CD14-positive monocyte (primary cell): ENCODE results near the gene CHKB. TPM values are rescaled to one million over a fixed set of nuclear protein-coding genes. Genes with fewer than 3 reads are reported as not detected.

ENCODE experiments used
- DNase-seq, 3 donors: peaks; one replicate each; pipeline ENCODE4 v3.0.0-alpha.2; 2011 to 2022
- H2AFZ ChIP-seq: 2 replicates; pipeline ENCODE4 v1.6.0; 2012; ENCODE audit warnings: mild to moderate bottlenecking, low read depth, low read length, inconsistent platforms; ENCODE audit not compliant: insufficient read depth, poor library complexity, severe bottlenecking
- H3K27ac ChIP-seq, 2 donors: 1 replicate in 1 of 2; 2 replicates in 1 of 2; pipeline ENCODE4 v1.5.1; 2012 to 2013; ENCODE audit warnings: low read length in 2 of 2, control low read depth in 1 of 2, inconsistent platforms in 1 of 2, low read depth in 1 of 2, mild to moderate bottlenecking in 1 of 2
- H3K27me3 ChIP-seq, 2 donors: one replicate each; pipeline versions ENCODE4 v1.6.0 to v1.6.1; 2011 to 2013; ENCODE audit warnings: low read length in 2 of 2; ENCODE audit not compliant: control insufficient read depth in 2 of 2, insufficient read depth in 2 of 2
- H3K36me3 ChIP-seq, 2 donors: replicated peaks in 1 of 2; 1 replicate in 1 of 2; 2 replicates in 1 of 2; pipeline versions ENCODE4 v1.5.1 to v1.6.1; 2012 to 2013; ENCODE audit warnings: low read length in 2 of 2, control low read depth in 1 of 2, inconsistent platforms in 1 of 2, mild to moderate bottlenecking in 1 of 2; ENCODE audit not compliant: insufficient read depth in 2 of 2, control insufficient read depth in 1 of 2
- H3K4me1 ChIP-seq, 2 donors: 1 replicate in 1 of 2; 2 replicates in 1 of 2; pipeline versions ENCODE4 v1.5.1 to v1.6.1; 2012 to 2013; ENCODE audit warnings: low read length in 2 of 2, control low read depth in 1 of 2, inconsistent platforms in 1 of 2, mild to moderate bottlenecking in 1 of 2, moderate library complexity in 1 of 2; ENCODE audit not compliant: insufficient read depth in 2 of 2, control insufficient read depth in 1 of 2
- H3K4me2 ChIP-seq: replicated peaks from 2 replicates; pipeline ENCODE3; 2012; ENCODE audit warnings: low read length, moderate library complexity, mild to moderate bottlenecking; ENCODE audit not compliant: poor library complexity, severe bottlenecking; ENCODE audit errors: extremely low read depth
- H3K4me3 ChIP-seq, 3 experiments: fragments of 200-600 bp in 1 of 3; sonication (generic) in 1 of 3; replicated peaks in 1 of 3; 1 replicate in 2 of 3; 2 replicates in 1 of 3; pipeline ENCODE4 v1.5.1; 2011 to 2013; ENCODE audit warnings: low read length in 3 of 3, mild to moderate bottlenecking in 3 of 3, control low read depth in 2 of 3, low read depth in 2 of 3, inconsistent platforms in 1 of 3, moderate library complexity in 1 of 3
- H3K79me2 ChIP-seq: 2 replicates; pipeline ENCODE4 v1.6.0; 2012; ENCODE audit warnings: mild to moderate bottlenecking, control low read depth, inconsistent platforms, low read length, moderate library complexity; ENCODE audit not compliant: insufficient read depth
- H3K9ac ChIP-seq: 2 replicates; pipeline ENCODE4 v1.6.0; 2017; ENCODE audit warnings: low read length, mild to moderate bottlenecking; ENCODE audit not compliant: insufficient read depth, poor library complexity, severe bottlenecking
- H3K9me3 ChIP-seq, 2 donors: replicated peaks in 1 of 2; 1 replicate in 1 of 2; 2 replicates in 1 of 2; pipeline versions ENCODE4 v1.5.1 to v1.6.1; 2012 to 2013; ENCODE audit warnings: low read length in 2 of 2, control low read depth in 1 of 2; ENCODE audit not compliant: control insufficient read depth in 1 of 2, insufficient read depth in 1 of 2
- H4K20me1 ChIP-seq: 2 replicates; pipeline ENCODE4 v1.6.0; 2012; ENCODE audit warnings: mild to moderate bottlenecking, low read length, control low read depth, moderate library complexity; ENCODE audit not compliant: insufficient read depth
- H3K27ac Mint-ChIP-seq, 7 donors: one replicate each; pipeline ENCODE4 v1.8.0; 2020; ENCODE audit warnings: mild to moderate bottlenecking in 7 of 7, mixed read lengths in 7 of 7, moderate library complexity in 6 of 7, inconsistent platforms in 2 of 7
- H3K27me3 Mint-ChIP-seq, 3 donors: one replicate each; pipeline ENCODE4 v1.8.0; 2021 to 2022; ENCODE audit warnings: low read depth in 3 of 3, mild to moderate bottlenecking in 3 of 3, mixed read lengths in 3 of 3, moderate library complexity in 3 of 3, inconsistent platforms in 1 of 3
- H3K36me3 Mint-ChIP-seq, 2 donors: one replicate each; pipeline ENCODE4 v1.8.0; 2020; ENCODE audit warnings: mixed read lengths in 2 of 2, inconsistent platforms in 1 of 2, mild to moderate bottlenecking in 1 of 2
- H3K4me1 Mint-ChIP-seq: one replicate; pipeline ENCODE4 v1.8.0; 2020; ENCODE audit warnings: mild to moderate bottlenecking, mixed read lengths
- H3K4me3 Mint-ChIP-seq, 2 donors: one replicate each; pipeline ENCODE4 v1.8.0; 2020; ENCODE audit warnings: mild to moderate bottlenecking in 2 of 2, mixed read lengths in 2 of 2, moderate library complexity in 1 of 2
- H3K9me3 Mint-ChIP-seq, 7 donors: one replicate each; pipeline ENCODE4 v1.8.0; 2020 to 2022; ENCODE audit warnings: mixed read lengths in 7 of 7, mild to moderate bottlenecking in 6 of 7, moderate library complexity in 6 of 7, inconsistent platforms in 2 of 7
- CTCF ChIP-seq: fragments of 200-600 bp; IDR thresholded peaks from one replicate; pipeline ENCODE4 v1.8.0; 2022; ENCODE audit warnings: antibody characterized with exemption, mild to moderate bottlenecking
- WGBS: methylation state at CpG from one replicate; pipeline ENCODE4 v1.1.5; 2013; ENCODE audit warnings: missing lambda C conversion rate; ENCODE audit not compliant: insufficient coverage; 5-methylcytosine and 5-hydroxymethylcytosine counted together
- intact Hi-C, 2 donors: fragments of 100-400 bp; cut with micrococcal nuclease; formaldehyde crosslinking; loops; one replicate each; pipeline versions ENCODE4 v1.15.0 to v1.15.1; 2023
- polyA plus RNA-seq, 3 donors: library from polyadenylated mRNA; depleted of rRNA in 1 of 3; unstranded in 2 of 3; stranded (reverse) in 1 of 3; fragments of 300-500 nt in 2 of 3; fragments of >200 nt in 1 of 3; fragmentation: Illumina TruSeq in 2 of 3; gene quantifications; 1 replicate in 2 of 3; 2 replicates in 1 of 3; pipeline ENCODE4 v1.2.3, GENCODE V29; 2012 to 2021

The CHKB gene
- polyA plus RNA-seq, 3 donors, result 29.1 to 286 (median 31.3) TPM

GRCh38 chr22:50613291-50613981 lies 30.8 kb upstream of the CHKB start:
- H3K79me2 ChIP-seq, result no peaks in the 10 kb centered on the region
- H3K27me3 ChIP-seq, result peaks cover 0 to 7% of the 10 kb centered on the region in 2 donors
- Mint-ChIP-seq H3K4me1 (peaks cover 8% of the 10 kb centered on the region), H3K9me3 (peaks cover 0 to 4% (median 0%) of the 10 kb centered on the region in 7 donors), H3K36me3 (no peaks in the 10 kb centered on the region), H3K27me3 (peaks cover 21 to 40% (median 29%) of the 10 kb centered on the region in 3 donors), H3K4me3 (peak overlapping the region in 1 of 2 donors; percentile 11), H3K27ac (no peak overlapping the region)
- H2AFZ ChIP-seq, result no peak overlapping the region
- 92% methylated on average over 22 of the region's 22 CpGs for WGBS
- no peak overlapping the region for H3K4me2 ChIP-seq
- no peaks in the 10 kb centered on the region for H4K20me1 ChIP-seq
- no peak for TF ChIP-seq CTCF
- no peaks in the 10 kb centered on the region for H3K36me3 ChIP-seq
- no peak overlapping the region for H3K27ac ChIP-seq
- no peak for DNase-seq
- H3K4me3 ChIP-seq, result no peak overlapping the region
- H3K9ac ChIP-seq, result no peak overlapping the region
- no peaks in the 10 kb centered on the region for H3K9me3 ChIP-seq
- intact Hi-C loops, result no loop called here
- H3K4me1 ChIP-seq, result no peaks in the 10 kb centered on the region

GRCh38 chr22:50612528-50613221 lies 30.0 kb upstream of the CHKB start:
- Mint-ChIP-seq H3K9me3 (peaks cover 0 to 4% (median 0%) of the 10 kb centered on the region in 7 donors), H3K4me1 (peaks cover 8% of the 10 kb centered on the region), H3K27ac (peak overlapping the region in 2 of 7 donors; percentile 1 to 59), H3K36me3 (no peaks in the 10 kb centered on the region), H3K4me3 (peak overlapping the region in 1 of 2 donors; percentile 48), H3K27me3 (peaks cover 27 to 47% (median 31%) of the 10 kb centered on the region in 3 donors)
- no peaks in the 10 kb centered on the region for H3K79me2 ChIP-seq
- no peak overlapping the region for H2AFZ ChIP-seq
- no peaks in the 10 kb centered on the region for H3K4me1 ChIP-seq
- no peaks in the 10 kb centered on the region for H3K9me3 ChIP-seq
- WGBS, result 44% methylated on average over 14 of the region's 31 CpGs
- no peak overlapping the region for H3K9ac ChIP-seq
- no peaks in the 10 kb centered on the region for H4K20me1 ChIP-seq
- no peaks in the 10 kb centered on the region for H3K36me3 ChIP-seq
- intact Hi-C loops, result no loop called here
- H3K4me2 ChIP-seq, result no peak overlapping the region
- H3K27ac ChIP-seq, result no peak overlapping the region
- H3K4me3 ChIP-seq, result no peak overlapping the region
- no peak for TF ChIP-seq CTCF
- H3K27me3 ChIP-seq, result peaks cover 0 to 8% of the 10 kb centered on the region in 2 donors
- DNase-seq, result no peak
